Measurements from ENCODE around the gene FSCN2. TPM values are rescaled to one million over a fixed set of nuclear protein-coding genes. Genes with fewer than 3 reads are reported as not detected.
A peak's percentile ranks its signal among the peaks of the same experiment; 100 is the strongest.

Gene FSCN2
- total RNA-seq, 1 donor from 2014 or later: 6.6 TPM

- intact Hi-C loops (cut with DNase I): no loop called here
- Histone ChIP-seq H3K4me3 (peak overlapping the region in 1 of 2 donors; percentile 5), H3K27me3 (no peaks in the 10 kb centered on the region), H3K9me3 (no peaks in the 10 kb centered on the region), H3K4me1 (peaks cover 19% of the 10 kb centered on the region), H3K27ac (no peak overlapping the region), H3K36me3 (peaks cover 0 to 17% of the 10 kb centered on the region in 2 donors)
- DNase-seq (ENCODE audit: extremely low spot score in 2 of 2): no peak
- no peak for TF ChIP-seq POLR2A (IDR thresholded peaks at IDR 0.05)
- no peak for TF ChIP-seq CTCF (IDR thresholded peaks at IDR 0.05)
- no peak for TF ChIP-seq POLR2AphosphoS5 (IDR thresholded peaks at IDR 0.05; ENCODE audit: insufficient read depth in 1 of 2, low read depth in 1 of 2)
These were observed 8.4 kb downstream of the FSCN2 start for GRCh38 chr17:81536299-81537290.

GRCh38 chr17:81537343-81537855 lies 9.2 kb downstream of the FSCN2 start:
- Histone ChIP-seq H3K27me3 (no peaks in the 10 kb centered on the region), H3K27ac (no peak overlapping the region), H3K36me3 (peaks cover 0 to 19% of the 10 kb centered on the region in 2 donors), H3K4me3 (no peak overlapping the region), H3K4me1 (peaks cover 19% of the 10 kb centered on the region), H3K9me3 (no peaks in the 10 kb centered on the region)
- intact Hi-C loops (cut with DNase I): no loop called here
- TF ChIP-seq POLR2A (IDR thresholded peaks at IDR 0.05) (no peak), POLR2AphosphoS5 (IDR thresholded peaks at IDR 0.05; ENCODE audit: insufficient read depth in 1 of 2, low read depth in 1 of 2) (no peak), CTCF (IDR thresholded peaks at IDR 0.05) (peak in 2 of 3 experiments; percentile 20 to 33)
- DNase-seq (ENCODE audit: extremely low spot score in 2 of 2): no peak

- intact Hi-C loops (cut with DNase I): no loop called here
These were observed 9.8 kb downstream of the FSCN2 start for GRCh38 chr17:81537856-81538555.

More at GRCh38 chr17:81537856-81538555, 9.8 kb downstream of the FSCN2 start:
- Histone ChIP-seq H3K9me3 (no peaks in the 10 kb centered on the region), H3K27ac (no peak overlapping the region), H3K4me1 (peaks cover 19% of the 10 kb centered on the region), H3K36me3 (peaks cover 0 to 25% of the 10 kb centered on the region in 2 donors), H3K4me3 (no peak overlapping the region), H3K27me3 (no peaks in the 10 kb centered on the region)
- no peak for DNase-seq (ENCODE audit: extremely low spot score in 2 of 2)
- TF ChIP-seq POLR2AphosphoS5 (IDR thresholded peaks at IDR 0.05; ENCODE audit: insufficient read depth in 1 of 2, low read depth in 1 of 2) (no peak), POLR2A (IDR thresholded peaks at IDR 0.05) (no peak), CTCF (IDR thresholded peaks at IDR 0.05) (no peak)
